Measurements from ENCODE around the gene CSPG4.
"Not testable (repeated sequence)": the region's sequence is repeated elsewhere in the genome, so short reads cannot be mapped to it uniquely, and the experiment has no call there.

Gene CSPG4

GRCh38 chr15:75723847-75724660, 11.4 kb upstream of the CSPG4 start:
- DNase-seq, result peak; percentile 94

GRCh38 chr15:75723171-75723846, 10.7 kb upstream of the CSPG4 start:
- peak; percentile 66 for DNase-seq

- no peak for DNase-seq
Measured at GRCh38 chr15:75721923-75722870, 9.5 kb upstream of the CSPG4 start.

GRCh38 chr15:75721480-75721922, 8.9 kb upstream of the CSPG4 start:
- DNase-seq, result no peak

GRCh38 chr15:75720787-75721479, 8.3 kb upstream of the CSPG4 start:
- DNase-seq, result peak; percentile 90

GRCh38 chr15:75720297-75720696, 7.6 kb upstream of the CSPG4 start:
- no peak for DNase-seq

GRCh38 chr15:75718328-75718727, 5.7 kb upstream of the CSPG4 start:
- DNase-seq, result no peak

GRCh38 chr15:75717001-75717400, 4.4 kb upstream of the CSPG4 start:
- DNase-seq, result not testable (repeated sequence)

- DNase-seq, result not testable (repeated sequence)
Measured at GRCh38 chr15:75716249-75716950, 3.8 kb upstream of the CSPG4 start.

- DNase-seq, result not testable (repeated sequence)
Measured at GRCh38 chr15:75715312-75715832, 2.7 kb upstream of the CSPG4 start.

GRCh38 chr15:75714195-75714594, 1.5 kb upstream of the CSPG4 start:
- DNase-seq, result no peak

- peak; percentile 38 for DNase-seq
Measured at GRCh38 chr15:75713338-75713895, 769 bp upstream of the CSPG4 start.

GRCh38 chr15:75711495-75711894, 1.2 kb downstream of the CSPG4 start:
- DNase-seq, result not testable (repeated sequence)

- not testable (repeated sequence) for DNase-seq
Measured at GRCh38 chr15:75710874-75711273, 1.8 kb downstream of the CSPG4 start.

- DNase-seq, result not testable (repeated sequence)
Measured at GRCh38 chr15:75709458-75709857, 3.2 kb downstream of the CSPG4 start.

- no peak for DNase-seq
Measured at GRCh38 chr15:75706682-75706954, 6.0 kb downstream of the CSPG4 start.

- DNase-seq, result no peak
Measured at GRCh38 chr15:75705854-75706681, 6.6 kb downstream of the CSPG4 start.

GRCh38 chr15:75705375-75705774, 7.3 kb downstream of the CSPG4 start:
- not testable (repeated sequence) for DNase-seq

- DNase-seq, result no peak
Measured at GRCh38 chr15:75704618-75705017, 8.0 kb downstream of the CSPG4 start.

- DNase-seq, result no peak
Measured at GRCh38 chr15:75704263-75704615, 8.4 kb downstream of the CSPG4 start.
